ENCODE data around the gene FNTB. TPM values are rescaled to one million over a fixed set of nuclear protein-coding genes. Genes with fewer than 3 reads are reported as not detected.

Gene FNTB
- total RNA-seq, 5 donors from 2014 or later (not counting 1 experiment from before 2014, with no cell fraction given): 9.6 to 14.2 (median 10.4) TPM

DNA sequence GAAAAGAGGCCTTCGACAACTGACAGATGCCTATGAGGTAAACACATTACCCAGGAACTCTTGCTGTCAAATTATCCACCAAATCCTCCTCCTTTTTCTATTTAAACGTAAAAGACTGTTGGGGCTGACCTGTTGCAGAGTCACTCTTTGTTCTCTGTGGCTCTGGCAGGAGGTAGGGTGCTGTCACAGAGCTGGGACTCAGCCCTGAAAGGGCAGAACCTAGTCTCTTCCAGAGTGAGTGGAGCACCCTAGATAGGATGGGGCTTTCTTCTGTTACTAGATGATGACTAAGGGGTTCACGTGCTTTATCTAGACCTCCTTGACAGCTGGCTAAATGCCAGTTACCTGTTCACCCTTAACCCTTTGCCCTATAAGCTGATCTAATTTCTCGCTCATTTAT, 25.7 kb downstream of the FNTB start:
- Mint-ChIP-seq H3K36me3 (peaks cover 56% of the 10 kb centered on the region), H3K9me3 (no peaks in the 10 kb centered on the region), H3K27me3 (no peaks in the 10 kb centered on the region), H3K4me1 (no peaks in the 10 kb centered on the region), H3K27ac (no peak overlapping the region), H3K4me3 (no peak overlapping the region)
- 100% methylated on average over 1 of the region's 4 CpGs for WGBS (ENCODE audit: insufficient coverage)
- no peak overlapping the region for H3K4me3 ChIP-seq (ENCODE audit: control insufficient read depth in 1 of 2, extremely low read depth in 1 of 2, low read length in 1 of 2)
- no peak overlapping the region for H3K27ac ChIP-seq (ENCODE audit: low read length)
- no peaks in the 10 kb centered on the region for H3K27me3 ChIP-seq (replicated peaks in 1 of 2; ENCODE audit: control insufficient read depth in 2 of 2, extremely low read depth in 1 of 2, insufficient read depth in 2 of 2, low read length in 1 of 2)
- H3K36me3 ChIP-seq (ENCODE audit: control insufficient read depth in 2 of 2, extremely low read depth in 1 of 2, insufficient read depth in 1 of 2, low read length in 1 of 2): peaks cover 14 to 30% of the 10 kb centered on the region in 2 donors
- H3K9me3 ChIP-seq: no peaks in the 10 kb centered on the region
- ATAC-seq (replicated peaks in 1 of 4): no peak
- POLR2A ChIA-PET: no interaction called here
- CTCF ChIA-PET: no interaction called here
- no peaks in the 10 kb centered on the region for H3K4me1 ChIP-seq (ENCODE audit: control insufficient read depth in 1 of 2, extremely low read depth in 1 of 2, insufficient read depth in 2 of 2, low read length in 2 of 2)
- DNase-seq: no peak

DNA sequence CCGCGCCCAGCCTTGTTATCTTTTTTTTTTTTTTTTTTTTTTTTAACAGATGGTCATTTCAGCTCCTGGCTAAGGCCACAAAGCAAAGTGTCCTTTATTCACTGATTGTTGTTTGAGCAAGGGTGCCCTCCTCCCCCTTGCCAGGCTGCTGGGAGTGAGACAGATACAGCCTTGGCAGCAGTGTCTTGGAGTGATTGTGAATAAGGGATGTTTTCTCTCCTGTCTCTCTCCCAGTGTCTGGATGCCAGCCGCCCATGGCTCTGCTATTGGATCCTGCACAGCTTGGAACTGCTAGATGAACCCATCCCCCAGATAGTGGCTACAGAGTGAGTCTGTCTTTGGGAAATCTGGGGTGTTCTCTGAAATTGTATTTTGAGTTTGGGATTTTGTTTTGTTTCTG, 28.7 kb downstream of the FNTB start:
- Mint-ChIP-seq H3K27me3 (no peaks in the 10 kb centered on the region), H3K9me3 (no peaks in the 10 kb centered on the region), H3K4me1 (no peaks in the 10 kb centered on the region), H3K27ac (no peak overlapping the region), H3K4me3 (no peak overlapping the region), H3K36me3 (peaks cover 41% of the 10 kb centered on the region)
- no peaks in the 10 kb centered on the region for H3K9me3 ChIP-seq
- ChIA-PET POLR2A (no interaction called here), CTCF (interaction anchor here in 1 of 2 donors (0.6 kb wide), 1 partner anchor 32 kb away, joined by 3 read pairs; no protein-coding TSS in a partner anchor)
- no peak overlapping the region for H3K4me3 ChIP-seq (ENCODE audit: control insufficient read depth in 1 of 2, extremely low read depth in 1 of 2, low read length in 1 of 2)
- H3K36me3 ChIP-seq (ENCODE audit: control insufficient read depth in 2 of 2, extremely low read depth in 1 of 2, insufficient read depth in 1 of 2, low read length in 1 of 2): peaks cover 14 to 31% of the 10 kb centered on the region in 2 donors
- no peak overlapping the region for H3K27ac ChIP-seq (ENCODE audit: low read length)
- no CpG with 5 or more reads among the region's 3 CpGs for WGBS (ENCODE audit: insufficient coverage)
- ATAC-seq (replicated peaks in 1 of 4) (no peak), DNase-seq (no peak)
- H3K27me3 ChIP-seq (replicated peaks in 1 of 2; ENCODE audit: control insufficient read depth in 2 of 2, extremely low read depth in 1 of 2, insufficient read depth in 2 of 2, low read length in 1 of 2): no peaks in the 10 kb centered on the region
- no peaks in the 10 kb centered on the region for H3K4me1 ChIP-seq (ENCODE audit: control insufficient read depth in 1 of 2, extremely low read depth in 1 of 2, insufficient read depth in 2 of 2, low read length in 2 of 2)

DNA sequence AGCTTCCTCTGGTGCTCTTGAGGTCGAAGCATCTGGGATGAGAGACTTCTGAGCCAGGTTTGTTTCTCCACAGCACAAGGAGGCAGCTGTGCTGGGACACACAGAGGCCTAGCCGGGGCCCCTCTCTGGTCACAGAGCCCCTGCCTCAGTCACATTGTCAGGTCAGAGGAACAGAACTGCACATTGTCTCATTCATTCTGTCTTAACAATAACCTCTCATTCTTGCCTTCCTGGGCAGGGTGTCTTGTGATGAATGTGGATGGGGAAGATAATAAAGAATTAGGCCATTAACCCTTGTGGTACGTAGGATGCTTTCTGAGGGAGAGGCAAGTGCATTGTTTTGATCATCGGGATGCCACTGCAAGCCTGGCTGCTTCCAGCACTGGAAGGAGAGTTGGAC, 29.8 kb downstream of the FNTB start:
- Mint-ChIP-seq H3K4me1 (no peaks in the 10 kb centered on the region), H3K27ac (no peak overlapping the region), H3K36me3 (peaks cover 37% of the 10 kb centered on the region), H3K4me3 (no peak overlapping the region), H3K27me3 (no peaks in the 10 kb centered on the region), H3K9me3 (no peaks in the 10 kb centered on the region)
- WGBS (ENCODE audit: insufficient coverage): 96% methylated on average over 3 of the region's 4 CpGs
- ChIA-PET CTCF (no interaction called here), POLR2A (interaction anchor here in 1 of 2 donors (0.5 kb wide), 1 partner anchor 320 kb away, joined by 3 read pairs; no protein-coding TSS in a partner anchor)
- no peak overlapping the region for H3K27ac ChIP-seq (ENCODE audit: low read length)
- H3K4me1 ChIP-seq (ENCODE audit: control insufficient read depth in 1 of 2, extremely low read depth in 1 of 2, insufficient read depth in 2 of 2, low read length in 2 of 2): no peaks in the 10 kb centered on the region
- H3K9me3 ChIP-seq: no peaks in the 10 kb centered on the region
- DNase-seq: no peak
- no peaks in the 10 kb centered on the region for H3K27me3 ChIP-seq (replicated peaks in 1 of 2; ENCODE audit: control insufficient read depth in 2 of 2, extremely low read depth in 1 of 2, insufficient read depth in 2 of 2, low read length in 1 of 2)
- ATAC-seq (replicated peaks in 1 of 4): no peak
- H3K36me3 ChIP-seq (ENCODE audit: control insufficient read depth in 2 of 2, extremely low read depth in 1 of 2, insufficient read depth in 1 of 2, low read length in 1 of 2): peaks cover 14 to 30% of the 10 kb centered on the region in 2 donors
- H3K4me3 ChIP-seq (ENCODE audit: control insufficient read depth in 1 of 2, extremely low read depth in 1 of 2, low read length in 1 of 2): no peak overlapping the region

DNA sequence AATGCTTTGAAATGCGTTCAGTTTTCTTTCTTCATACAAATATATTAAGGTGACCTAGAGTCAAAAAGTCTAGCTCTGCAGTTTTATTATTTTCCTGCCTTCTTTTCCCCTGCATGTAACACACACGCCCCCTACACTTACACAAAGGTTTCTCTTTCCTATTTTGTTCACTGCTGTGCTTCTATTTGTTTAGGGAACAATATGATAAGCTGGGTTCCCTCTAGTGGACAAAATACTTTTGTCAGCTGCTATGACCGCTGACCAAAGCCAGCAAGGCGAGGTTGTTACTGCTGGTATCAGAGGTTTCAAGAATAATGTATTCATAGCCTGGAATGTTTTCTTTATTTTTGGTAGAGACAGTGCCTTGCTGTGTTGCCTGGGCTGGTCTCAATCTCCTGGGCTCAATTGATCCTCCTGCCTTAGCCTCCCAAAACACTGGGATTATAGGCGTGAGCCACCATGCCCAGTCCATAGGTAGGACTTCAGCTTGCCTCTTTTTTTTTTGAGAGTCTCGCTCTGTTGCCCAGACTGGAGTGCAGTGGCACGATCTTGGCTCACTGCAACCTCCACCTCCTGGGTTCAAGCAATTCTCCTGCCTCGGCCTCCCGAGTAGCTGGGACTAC, 33.4 kb downstream of the FNTB start:
- H3K36me3 ChIP-seq (ENCODE audit: control insufficient read depth in 2 of 2, extremely low read depth in 1 of 2, insufficient read depth in 1 of 2, low read length in 1 of 2): peaks cover 15 to 16% of the 10 kb centered on the region in 2 donors
- H3K36me3 Mint-ChIP-seq: peaks cover 26% of the 10 kb centered on the region
- ATAC-seq (replicated peaks in 1 of 4) (peak in 1 of 4 experiments; percentile 44), DNase-seq (peak in 2 of 35 experiments; percentile 3 to 30)
- peak overlapping the region in 1 of 2 donors; percentile 16 for H3K27ac Mint-ChIP-seq
- POLR2A ChIA-PET: interaction anchor here (0.5 to 0.7 kb wide), 3 partner anchors 150 to 801 kb away, joined by 4 to 6 read pairs (median 5); no protein-coding TSS in a partner anchor
- H3K27ac ChIP-seq (ENCODE audit: low read length): no peak overlapping the region
- CTCF ChIA-PET: interaction anchor here (0.5 to 1.1 kb wide), 5 partner anchors 18 to 118 kb away, joined by 3 to 7 read pairs (median 5); partner anchors contain the start of gene FNTB (in 1 of the 2)
- H3K4me3 Mint-ChIP-seq: no peak overlapping the region
- no peaks in the 10 kb centered on the region for H3K4me1 ChIP-seq (ENCODE audit: control insufficient read depth in 1 of 2, extremely low read depth in 1 of 2, insufficient read depth in 2 of 2, low read length in 2 of 2)
- no peak overlapping the region for H3K4me3 ChIP-seq (ENCODE audit: control insufficient read depth in 1 of 2, extremely low read depth in 1 of 2, low read length in 1 of 2)
- H3K27me3 ChIP-seq (replicated peaks in 1 of 2; ENCODE audit: control insufficient read depth in 2 of 2, extremely low read depth in 1 of 2, insufficient read depth in 2 of 2, low read length in 1 of 2): no peaks in the 10 kb centered on the region
- no peaks in the 10 kb centered on the region for H3K4me1 Mint-ChIP-seq
- H3K9me3 Mint-ChIP-seq: no peaks in the 10 kb centered on the region
- 83% methylated on average over 2 of the region's 9 CpGs for WGBS (ENCODE audit: insufficient coverage)
- H3K27me3 Mint-ChIP-seq: no peaks in the 10 kb centered on the region
- no peaks in the 10 kb centered on the region for H3K9me3 ChIP-seq

DNA sequence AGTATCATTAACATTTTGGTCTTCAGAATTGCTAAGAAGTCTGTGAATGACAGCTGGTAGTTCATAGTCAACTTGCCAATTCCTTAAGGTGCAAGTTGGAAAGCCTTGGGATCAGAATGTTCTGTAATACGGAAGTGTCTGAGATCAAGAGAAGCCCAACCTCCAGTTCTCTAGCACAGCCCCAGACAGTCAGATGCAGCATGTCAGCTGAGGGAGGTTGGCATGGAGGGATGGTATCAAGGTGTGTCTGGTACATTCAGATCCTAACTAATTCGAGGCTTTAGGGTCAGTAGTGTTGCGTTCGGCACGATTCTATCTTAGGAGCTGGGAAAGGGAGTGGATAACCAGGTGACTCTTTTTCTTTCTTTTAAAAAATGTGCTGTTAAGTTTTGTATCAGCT, 38.3 kb downstream of the FNTB start:
- Mint-ChIP-seq H3K9me3 (no peaks in the 10 kb centered on the region), H3K36me3 (peaks cover 40% of the 10 kb centered on the region), H3K27ac (no peak overlapping the region), H3K27me3 (no peaks in the 10 kb centered on the region), H3K4me1 (no peaks in the 10 kb centered on the region), H3K4me3 (no peak overlapping the region)
- WGBS (ENCODE audit: insufficient coverage): 100% methylated on average over 4 of the region's 5 CpGs
- ChIA-PET CTCF (interaction anchor here (0.6 kb wide), 2 partner anchors 92 to 559 kb away, joined by 3 read pairs; no protein-coding TSS in a partner anchor), POLR2A (no interaction called here)
- Histone ChIP-seq H3K4me3 (ENCODE audit: control insufficient read depth in 1 of 2, extremely low read depth in 1 of 2, low read length in 1 of 2) (no peak overlapping the region), H3K4me1 (ENCODE audit: control insufficient read depth in 1 of 2, extremely low read depth in 1 of 2, insufficient read depth in 2 of 2, low read length in 2 of 2) (no peaks in the 10 kb centered on the region), H3K27ac (ENCODE audit: low read length) (no peak overlapping the region), H3K36me3 (ENCODE audit: control insufficient read depth in 2 of 2, extremely low read depth in 1 of 2, insufficient read depth in 1 of 2, low read length in 1 of 2) (peaks cover 2 to 31% of the 10 kb centered on the region in 2 donors), H3K27me3 (replicated peaks in 1 of 2; ENCODE audit: control insufficient read depth in 2 of 2, extremely low read depth in 1 of 2, insufficient read depth in 2 of 2, low read length in 1 of 2) (no peaks in the 10 kb centered on the region), H3K9me3 (no peaks in the 10 kb centered on the region)
- no peak for DNase-seq
- no peak for ATAC-seq (replicated peaks in 1 of 4)

DNA sequence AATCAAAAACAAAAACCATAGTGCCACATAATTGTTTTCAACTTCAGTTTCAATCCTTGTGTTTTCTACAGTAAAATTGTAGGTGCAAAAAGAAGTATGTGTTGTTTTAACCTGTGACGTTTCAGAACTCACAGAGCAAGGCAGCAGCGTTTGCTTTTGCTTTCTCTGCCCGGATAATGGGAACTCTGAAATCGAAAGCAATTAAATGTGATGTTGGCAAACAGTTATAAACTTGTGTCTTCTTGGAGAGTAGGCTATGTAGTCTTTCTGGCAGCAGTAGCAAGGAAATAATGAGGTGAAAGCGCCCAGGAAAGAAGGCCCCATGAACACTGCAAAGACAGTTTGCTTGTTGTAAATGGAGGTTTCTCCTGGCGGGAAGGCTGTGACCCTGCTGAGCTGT, 39.1 kb downstream of the FNTB start:
- H3K36me3 ChIP-seq (ENCODE audit: control insufficient read depth in 2 of 2, extremely low read depth in 1 of 2, insufficient read depth in 1 of 2, low read length in 1 of 2): peaks cover 2 to 35% of the 10 kb centered on the region in 2 donors
- 94% methylated on average over 6 of the region's 6 CpGs for WGBS (ENCODE audit: insufficient coverage)
- H3K4me1 Mint-ChIP-seq: no peaks in the 10 kb centered on the region
- H3K27ac Mint-ChIP-seq: no peak overlapping the region
- H3K9me3 ChIP-seq: no peaks in the 10 kb centered on the region
- ChIA-PET POLR2A (no interaction called here), CTCF (no interaction called here)
- no peaks in the 10 kb centered on the region for H3K27me3 Mint-ChIP-seq
- no peaks in the 10 kb centered on the region for H3K4me1 ChIP-seq (ENCODE audit: control insufficient read depth in 1 of 2, extremely low read depth in 1 of 2, insufficient read depth in 2 of 2, low read length in 2 of 2)
- H3K4me3 Mint-ChIP-seq: no peak overlapping the region
- no peak overlapping the region for H3K27ac ChIP-seq (ENCODE audit: low read length)
- H3K9me3 Mint-ChIP-seq: no peaks in the 10 kb centered on the region
- no peak for DNase-seq
- H3K4me3 ChIP-seq (ENCODE audit: control insufficient read depth in 1 of 2, extremely low read depth in 1 of 2, low read length in 1 of 2): no peak overlapping the region
- no peak for ATAC-seq (replicated peaks in 1 of 4)
- no peaks in the 10 kb centered on the region for H3K27me3 ChIP-seq (replicated peaks in 1 of 2; ENCODE audit: control insufficient read depth in 2 of 2, extremely low read depth in 1 of 2, insufficient read depth in 2 of 2, low read length in 1 of 2)
- peaks cover 43% of the 10 kb centered on the region for H3K36me3 Mint-ChIP-seq

Measured in T-cell (primary cell).